NCI-H1436 treated with DMSO at 0.1 percent for 48 hours (cell line): ENCODE data around the gene KMT2C.
A peak's percentile ranks its signal among the peaks of the same experiment; 100 is the strongest.
"Not testable (repeated sequence)": the region's sequence is repeated elsewhere in the genome, so short reads cannot be mapped to it uniquely, and the experiment has no call there.

Source experiments
- DNase-seq: peaks from one replicate; lab custom pipeline; 2025; lab: John Stamatoyannopoulos, UW

Gene KMT2C

GRCh38 chr7:152435384-152436110 is at the start of gene KMT2C:
Gene KMT2C, minus strand, starts transcription at chr7:152436003. Its CDS starts 217 bp downstream, at chr7:152435786.
- DNase-seq = no peak

GRCh38 chr7:152481082-152481481 is 45.3 kb upstream of the KMT2C start:
- no peak for DNase-seq

- no peak for DNase-seq
These were observed 44.9 kb upstream of the KMT2C start for GRCh38 chr7:152480664-152481063.

GRCh38 chr7:152479595-152479994 is 43.8 kb upstream of the KMT2C start:
- DNase-seq = no peak

- no peak for DNase-seq
These were observed 42.3 kb upstream of the KMT2C start for GRCh38 chr7:152478140-152478539.

GRCh38 chr7:152477079-152477478 is 41.3 kb upstream of the KMT2C start:
- no peak for DNase-seq

GRCh38 chr7:152476551-152476950 is 40.7 kb upstream of the KMT2C start:
- no peak for DNase-seq

- DNase-seq = not testable (repeated sequence)
These were observed 35.3 kb upstream of the KMT2C start for GRCh38 chr7:152471023-152471620.

- not testable (repeated sequence) for DNase-seq
These were observed 34.6 kb upstream of the KMT2C start for GRCh38 chr7:152470251-152471022.

GRCh38 chr7:152469576-152469975 is 33.8 kb upstream of the KMT2C start:
- DNase-seq = not testable (repeated sequence)

GRCh38 chr7:152467225-152467624 is 31.4 kb upstream of the KMT2C start:
- no peak for DNase-seq

- DNase-seq = no peak
These were observed 29.2 kb upstream of the KMT2C start for GRCh38 chr7:152465119-152465387.

- DNase-seq = no peak
These were observed 28.7 kb upstream of the KMT2C start for GRCh38 chr7:152464312-152465118.

- DNase-seq = peak; percentile 96
These were observed 28.0 kb upstream of the KMT2C start for GRCh38 chr7:152463709-152464311.

GRCh38 chr7:152462995-152463708 is 27.3 kb upstream of the KMT2C start:
- DNase-seq = no peak

- DNase-seq = no peak
These were observed 24.0 kb upstream of the KMT2C start for GRCh38 chr7:152459724-152460251.

- no peak for DNase-seq
These were observed 15.6 kb upstream of the KMT2C start for GRCh38 chr7:152451356-152451755.

- not testable (repeated sequence) for DNase-seq
These were observed 9.7 kb upstream of the KMT2C start for GRCh38 chr7:152445386-152446008.

- no peak for DNase-seq
These were observed 7.8 kb upstream of the KMT2C start for GRCh38 chr7:152443586-152443985.

GRCh38 chr7:152442330-152442835 is 6.6 kb upstream of the KMT2C start:
- no peak for DNase-seq
